Mononuclear cell (primary cell): ENCODE data around the gene CLMP. TPM values are rescaled to one million over a fixed set of nuclear protein-coding genes. Genes with fewer than 3 reads are reported as not detected.
"Not testable (repeated sequence)": the region's sequence is repeated elsewhere in the genome, so short reads cannot be mapped to it uniquely, and the experiment has no call there.

ENCODE experiments used
- H3K27me3 ChIP-seq: 2 replicates; pipeline ENCODE4 v1.6.0; 2011; ENCODE audit warnings: low read length, control low read depth; ENCODE audit not compliant: insufficient read depth
- H3K4me1 ChIP-seq: 2 replicates; pipeline ENCODE4 v1.5.1; 2011; ENCODE audit warnings: mild to moderate bottlenecking, low read length, control low read depth; ENCODE audit not compliant: insufficient read depth
- H3K4me3 ChIP-seq: 2 replicates; pipeline ENCODE4 v1.5.1; 2011; ENCODE audit warnings: mild to moderate bottlenecking, low read length, moderate library complexity
- H3K9me3 ChIP-seq: 2 replicates; pipeline ENCODE4 v1.5.1; 2011; ENCODE audit warnings: low read depth, mild to moderate bottlenecking, control low read depth, low read length
- total RNA-seq: library from RNA; depleted of rRNA; stranded (reverse); fragments of >200 nt; gene quantifications from one replicate; pipeline ENCODE4 v1.2.3, GENCODE V29; 2012

CLMP gene
- total RNA-seq, 1 donor, result 0.10 TPM

DNA sequence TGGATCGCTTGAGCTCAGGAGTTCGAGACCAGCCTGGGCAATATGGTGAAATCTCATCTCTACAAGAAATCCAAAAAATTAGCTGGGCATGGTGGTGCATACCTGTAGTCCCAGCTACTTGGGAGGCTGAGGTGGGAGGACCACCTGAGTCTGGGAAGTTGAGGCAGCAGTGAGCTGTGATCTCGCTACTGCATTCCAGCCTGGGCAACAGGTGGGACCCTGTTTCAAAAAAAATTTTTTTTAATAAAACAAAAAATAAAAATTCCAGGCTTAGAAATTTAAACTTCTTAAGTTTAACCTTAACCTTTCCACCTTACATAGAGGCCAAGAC lies 21.2 kb downstream of the CLMP start:
- Histone ChIP-seq H3K4me3 (no peak overlapping the region), H3K27me3 (no peaks in the 10 kb centered on the region), H3K4me1 (no peaks in the 10 kb centered on the region), H3K9me3 (no peaks in the 10 kb centered on the region)

DNA sequence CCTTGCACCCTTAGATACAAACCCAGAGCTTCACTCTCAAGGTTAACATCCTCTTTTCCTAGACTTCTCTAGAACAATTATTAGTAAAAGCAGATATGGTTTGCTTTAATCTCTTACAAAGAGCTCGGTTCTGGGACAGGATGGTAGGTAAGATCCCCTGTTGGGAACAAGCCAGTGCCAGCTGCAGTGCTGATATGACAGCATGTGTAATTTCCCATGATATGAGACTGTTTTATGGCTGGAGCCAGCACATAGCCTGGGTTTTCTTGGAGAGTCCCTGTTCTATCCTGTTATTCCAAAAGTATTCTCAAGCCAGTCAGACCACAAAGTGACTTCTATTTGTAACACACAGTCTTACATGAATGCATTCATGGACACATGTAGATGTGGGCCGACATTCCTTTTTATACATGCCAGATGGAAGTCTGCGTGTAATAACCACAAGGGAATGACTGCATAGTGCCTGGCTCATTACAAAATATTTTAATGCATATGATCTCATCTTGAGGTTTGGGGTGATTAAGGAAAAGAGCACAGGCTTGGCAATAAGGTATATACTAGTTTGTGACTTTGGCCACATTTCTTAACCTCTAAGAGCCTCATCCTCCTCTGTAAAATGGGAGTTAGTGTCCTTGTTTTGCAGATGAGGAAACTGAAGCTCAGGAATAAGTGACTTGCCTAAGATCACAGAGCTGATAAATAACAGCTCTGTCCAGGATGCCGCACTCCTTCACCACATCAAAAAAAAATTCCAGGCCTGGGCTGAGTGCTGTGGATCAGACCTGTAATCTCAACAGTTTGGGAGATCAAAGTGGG lies 21.8 kb downstream of the CLMP start:
- H3K27me3 ChIP-seq, result no peaks in the 10 kb centered on the region
- no peaks in the 10 kb centered on the region for H3K9me3 ChIP-seq
- H3K4me3 ChIP-seq, result no peak overlapping the region
- no peaks in the 10 kb centered on the region for H3K4me1 ChIP-seq

DNA sequence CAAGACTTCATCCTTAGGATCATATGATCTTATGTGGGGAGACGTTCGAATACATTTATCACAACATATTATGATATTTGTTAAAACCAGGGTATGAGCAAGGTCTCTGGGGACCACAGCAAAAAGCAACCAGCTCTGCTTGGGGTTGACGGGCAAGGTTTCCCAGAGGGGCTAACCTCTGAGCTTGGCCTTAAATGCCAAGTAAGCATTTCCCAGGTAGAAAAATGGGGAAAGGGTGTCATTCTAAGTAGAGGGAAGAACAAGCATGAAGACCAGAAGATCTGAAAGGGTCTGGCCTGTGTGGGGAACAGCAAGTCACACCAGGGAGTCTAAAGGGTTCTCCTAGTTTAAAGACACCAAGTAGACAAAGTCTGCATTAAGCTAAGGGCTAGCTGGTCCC lies 24.1 kb downstream of the CLMP start:
- Histone ChIP-seq H3K4me1 (no peaks in the 10 kb centered on the region), H3K9me3 (no peaks in the 10 kb centered on the region), H3K27me3 (no peaks in the 10 kb centered on the region), H3K4me3 (no peak overlapping the region)

DNA sequence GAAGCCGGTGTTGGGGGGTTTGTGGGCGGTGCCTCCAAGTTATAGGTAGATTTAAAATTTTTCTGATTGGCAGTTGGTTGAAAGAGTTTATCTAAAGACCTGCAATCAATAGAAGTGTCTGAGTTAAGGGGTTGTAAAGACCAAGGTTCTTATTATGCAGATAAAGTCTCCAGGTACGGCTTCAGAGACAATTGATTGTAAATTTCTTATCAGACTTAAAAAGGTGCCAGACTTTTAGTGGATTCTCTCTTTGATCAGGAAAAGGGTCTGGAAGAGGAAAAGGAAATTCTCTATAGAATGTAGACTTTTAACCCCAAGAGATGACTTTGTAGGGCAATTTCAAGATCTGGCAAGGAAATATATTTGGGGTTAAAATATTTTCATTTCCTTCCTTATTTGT lies 25.2 kb downstream of the CLMP start:
- Histone ChIP-seq H3K9me3 (no peaks in the 10 kb centered on the region), H3K27me3 (no peaks in the 10 kb centered on the region), H3K4me3 (no peak overlapping the region)

DNA sequence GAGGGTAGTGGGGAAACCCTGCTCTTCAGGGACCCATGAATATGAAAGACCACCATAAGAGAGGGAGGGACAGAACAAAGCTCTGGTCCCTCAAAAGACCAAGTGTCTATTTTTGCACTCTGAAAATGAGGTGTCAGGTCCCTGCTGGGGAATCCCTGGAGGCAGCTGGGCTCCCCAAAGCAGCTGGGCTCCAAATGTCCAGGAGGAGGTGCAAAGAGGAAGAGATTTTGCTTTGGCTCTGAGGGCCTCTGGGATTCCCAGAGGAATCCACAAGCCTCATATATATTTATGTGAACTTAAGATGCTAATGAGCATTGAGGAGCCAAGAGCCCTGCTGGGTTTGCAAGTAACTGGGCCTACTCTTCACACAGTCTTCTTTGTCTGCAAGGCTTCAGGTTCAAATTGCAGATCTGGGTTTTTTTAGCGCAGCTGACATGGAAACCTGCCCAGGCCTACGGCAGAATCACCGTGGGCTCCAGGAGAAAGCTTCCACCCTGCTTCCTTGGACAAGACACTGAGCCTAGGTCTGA lies 26.0 kb downstream of the CLMP start:
- H3K4me1 ChIP-seq, result no peaks in the 10 kb centered on the region
- no peak overlapping the region for H3K4me3 ChIP-seq
- H3K27me3 ChIP-seq, result no peaks in the 10 kb centered on the region
- H3K9me3 ChIP-seq, result no peaks in the 10 kb centered on the region

More for the DNA sequence above, 25.2 kb downstream of the CLMP start:
- no peaks in the 10 kb centered on the region for H3K4me1 ChIP-seq

DNA sequence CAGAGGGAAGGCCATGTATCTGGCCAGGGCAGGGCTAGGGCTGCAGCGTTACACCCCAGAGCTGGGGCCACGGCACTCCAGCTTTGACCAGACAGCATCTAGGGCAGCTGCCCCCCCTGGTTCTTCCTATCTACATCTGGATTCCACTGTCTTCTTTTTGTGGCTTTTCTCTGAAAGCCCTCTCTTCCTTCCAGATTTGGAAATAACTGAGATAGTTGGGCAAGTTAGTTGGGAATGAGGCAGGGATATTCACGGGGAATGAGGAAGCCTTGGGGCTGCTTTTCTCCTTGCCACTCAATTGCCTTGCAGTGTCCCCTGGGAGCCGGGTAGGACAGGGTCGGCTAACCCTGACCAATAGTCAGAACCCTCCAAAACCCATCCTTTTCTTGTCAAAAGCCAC lies 26.8 kb downstream of the CLMP start:
- Histone ChIP-seq H3K4me3 (no peak overlapping the region), H3K4me1 (no peaks in the 10 kb centered on the region), H3K9me3 (no peaks in the 10 kb centered on the region), H3K27me3 (no peaks in the 10 kb centered on the region)

DNA sequence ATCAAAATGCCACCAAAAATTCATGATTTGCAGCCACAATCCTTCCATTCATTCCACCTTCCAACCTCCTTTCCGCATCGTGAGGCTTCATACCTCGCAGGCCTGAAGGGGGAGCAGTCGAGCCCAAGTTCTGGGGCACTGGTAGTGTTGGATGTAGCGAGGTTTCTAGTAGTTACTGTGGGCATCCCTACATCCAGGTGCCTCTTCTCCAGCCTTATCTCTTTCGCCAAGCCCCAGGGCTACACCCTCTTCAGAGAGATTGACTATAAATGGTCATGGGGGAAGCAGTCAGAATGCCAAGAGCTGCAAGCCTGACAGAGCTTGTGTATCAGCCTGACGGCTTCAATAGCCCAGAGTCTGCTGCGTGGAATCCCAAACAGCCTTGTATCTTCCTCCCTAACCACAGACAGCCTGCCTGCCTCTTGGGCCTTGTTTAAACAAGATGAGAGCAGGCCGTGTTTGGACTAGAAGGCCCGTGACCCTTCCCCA lies 28.9 kb downstream of the CLMP start:
- Histone ChIP-seq H3K27me3 (no peaks in the 10 kb centered on the region), H3K4me3 (no peak overlapping the region), H3K4me1 (no peaks in the 10 kb centered on the region), H3K9me3 (no peaks in the 10 kb centered on the region)

DNA sequence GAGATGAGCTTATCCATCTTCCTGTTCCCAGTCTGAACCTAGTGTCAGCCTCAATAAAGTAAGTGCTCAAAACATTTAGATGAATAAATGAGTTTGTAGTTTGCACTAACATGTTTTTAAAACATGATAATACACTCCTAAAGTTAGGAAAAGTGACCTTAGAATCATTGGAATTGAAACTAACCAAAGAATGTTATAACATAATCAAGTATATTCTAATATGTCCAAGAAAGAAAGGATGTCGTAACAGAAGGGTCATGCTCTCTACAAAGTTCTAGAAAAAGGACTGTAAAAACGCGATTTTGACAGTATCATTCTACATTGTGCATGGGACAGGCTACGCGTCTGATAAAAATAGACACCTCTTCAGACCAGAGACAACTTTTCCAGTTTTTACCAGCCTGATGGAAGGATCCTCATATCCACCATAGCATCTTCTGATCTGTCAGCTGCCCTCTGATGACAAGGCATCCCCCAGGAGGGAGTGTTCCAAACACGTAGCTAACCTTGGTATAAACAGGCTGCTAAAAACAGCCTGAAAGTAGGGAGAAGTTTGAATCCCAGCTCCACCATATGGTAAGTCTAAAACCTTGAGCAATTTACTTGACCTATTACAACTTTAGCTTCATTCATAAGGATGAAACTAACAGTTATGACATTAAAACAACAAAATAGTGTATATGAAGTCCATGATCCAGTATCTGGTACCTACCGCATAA lies 30.2 kb downstream of the CLMP start:
- Histone ChIP-seq H3K9me3 (no peaks in the 10 kb centered on the region), H3K4me3 (no peak overlapping the region), H3K4me1 (no peaks in the 10 kb centered on the region), H3K27me3 (no peaks in the 10 kb centered on the region)

DNA sequence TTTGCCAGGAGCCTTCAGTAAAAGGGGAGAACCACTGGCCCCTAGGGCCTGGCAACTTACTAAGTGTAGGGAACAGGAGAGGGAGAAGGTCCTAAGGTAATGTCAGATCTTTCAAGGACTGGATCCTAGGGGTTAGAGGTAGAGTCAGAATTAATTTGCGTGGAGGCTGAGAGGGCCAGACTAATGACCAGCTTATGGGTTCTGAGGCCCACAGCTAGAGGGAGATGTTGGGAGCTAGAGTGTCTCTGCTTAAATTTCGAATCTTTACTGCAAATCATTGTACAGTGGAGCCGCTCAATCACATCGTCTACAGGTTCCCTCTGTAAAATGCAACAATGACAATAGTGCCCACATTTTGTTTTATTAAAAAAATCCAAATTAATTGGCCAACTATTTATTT lies 31.4 kb downstream of the CLMP start:
- H3K9me3 ChIP-seq, result no peaks in the 10 kb centered on the region
- H3K27me3 ChIP-seq, result no peaks in the 10 kb centered on the region
- no peaks in the 10 kb centered on the region for H3K4me1 ChIP-seq
- H3K4me3 ChIP-seq, result no peak overlapping the region

DNA sequence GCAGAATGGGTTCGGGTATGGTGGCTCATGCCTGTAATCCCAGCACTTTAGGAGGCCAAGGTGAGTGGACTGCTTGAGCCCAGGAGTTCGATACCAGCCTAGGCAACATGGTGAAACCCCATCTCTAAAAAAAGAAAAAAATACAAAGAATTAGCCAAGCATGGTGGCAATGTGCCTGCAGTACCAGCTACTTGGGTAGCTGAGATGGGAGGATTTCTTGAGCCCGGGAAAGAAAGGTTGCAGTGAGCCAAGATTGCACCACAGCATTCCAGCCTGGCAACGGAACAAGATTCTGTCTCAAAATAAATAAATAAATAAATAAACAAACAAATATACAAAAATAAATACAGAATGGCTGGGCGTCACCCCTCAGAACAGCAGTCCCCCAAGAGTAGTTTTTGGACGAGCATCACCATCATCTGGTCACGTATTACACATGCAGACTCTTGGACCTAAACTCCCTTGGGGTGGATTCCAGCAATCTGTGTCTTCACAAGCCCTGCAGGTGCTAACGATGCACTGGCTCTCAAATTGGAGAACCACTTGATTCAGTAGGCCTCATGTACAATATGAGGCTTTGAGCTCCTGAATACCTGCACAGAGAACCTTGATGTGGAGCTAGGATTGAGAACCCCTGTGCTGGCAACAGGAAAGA lies 33.5 kb downstream of the CLMP start:
- no peak overlapping the region for H3K4me3 ChIP-seq
- no peaks in the 10 kb centered on the region for H3K4me1 ChIP-seq
- H3K27me3 ChIP-seq, result no peaks in the 10 kb centered on the region
- H3K9me3 ChIP-seq, result no peaks in the 10 kb centered on the region

DNA sequence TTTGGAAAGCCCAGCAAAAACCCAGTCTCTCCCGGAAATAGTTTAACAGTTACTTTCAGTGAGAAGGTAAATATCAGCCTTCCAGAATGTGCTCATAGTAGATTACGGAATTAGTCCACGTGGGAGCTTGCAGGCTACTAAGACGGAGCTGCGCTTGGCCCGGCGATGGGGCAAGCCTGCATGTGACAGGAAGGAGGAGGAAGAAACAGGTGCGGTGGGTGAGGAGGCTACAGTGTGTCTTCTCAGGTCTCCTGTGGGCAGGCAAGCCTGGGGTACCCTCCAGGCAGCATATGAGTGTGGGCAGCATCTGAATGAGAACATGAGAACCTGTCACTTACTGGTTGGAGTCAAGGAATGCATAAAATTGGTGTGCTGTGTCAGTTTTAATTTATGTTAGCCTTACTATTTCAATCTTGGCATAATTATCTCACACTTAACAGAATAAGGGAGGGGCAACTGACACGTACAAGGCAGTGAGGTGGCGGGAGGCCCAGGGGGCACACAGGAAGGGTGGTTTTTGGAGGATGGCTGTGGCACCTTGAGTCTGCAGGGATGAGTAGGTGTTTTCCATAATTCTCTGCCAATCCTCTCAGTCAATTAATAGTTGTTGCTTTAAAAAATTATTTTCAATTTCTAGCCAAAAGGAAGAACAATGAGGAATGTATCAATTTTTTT lies 35.7 kb downstream of the CLMP start:
- Histone ChIP-seq H3K9me3 (no peaks in the 10 kb centered on the region), H3K4me3 (no peak overlapping the region), H3K4me1 (no peaks in the 10 kb centered on the region), H3K27me3 (no peaks in the 10 kb centered on the region)

DNA sequence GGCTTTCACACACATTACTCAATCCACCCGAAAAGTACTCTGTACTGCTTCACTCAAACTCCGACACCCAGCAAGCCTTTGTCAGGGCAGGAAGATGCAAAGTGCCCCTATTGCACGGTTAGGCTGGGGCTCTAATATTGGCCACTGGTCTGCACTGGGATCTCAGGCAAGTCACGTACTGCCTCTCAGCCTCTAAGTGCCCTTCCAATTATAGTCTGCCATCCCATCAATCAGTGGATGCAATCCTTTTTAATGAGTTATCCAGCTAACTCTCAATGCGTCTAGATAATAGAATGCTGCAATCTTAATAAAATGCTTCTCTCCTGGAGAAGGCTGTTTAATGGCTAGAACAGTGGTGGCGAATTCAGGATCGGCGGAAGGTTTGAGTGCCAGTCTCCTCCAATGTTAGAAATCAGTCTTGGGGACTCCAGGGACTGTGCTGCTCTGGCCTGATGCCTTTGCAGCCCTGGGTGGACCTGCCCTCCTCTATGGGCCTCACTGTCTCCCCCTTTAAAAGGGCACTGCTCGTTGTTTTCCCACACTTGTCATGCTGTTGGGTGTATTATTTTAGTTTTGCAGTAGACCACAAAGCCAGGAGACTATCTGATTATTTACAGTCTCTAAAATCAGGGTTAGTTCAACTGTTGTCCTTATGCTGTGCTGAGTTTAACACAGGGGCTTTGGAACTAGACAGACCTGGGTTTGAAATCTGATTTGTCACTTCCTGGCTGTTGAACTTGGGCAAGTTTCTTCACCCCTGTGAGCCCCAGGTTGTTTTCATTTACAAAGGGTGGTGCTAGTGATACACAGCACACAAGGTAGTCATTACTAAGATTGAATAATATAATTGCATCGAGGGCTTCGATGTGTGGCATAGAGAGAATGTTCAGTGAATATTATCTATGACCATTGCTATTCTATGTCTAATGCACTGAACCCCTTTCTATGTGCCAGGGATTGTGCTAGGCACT lies 36.7 kb downstream of the CLMP start:
- Histone ChIP-seq H3K27me3 (no peaks in the 10 kb centered on the region), H3K4me3 (no peak overlapping the region), H3K4me1 (no peaks in the 10 kb centered on the region), H3K9me3 (no peaks in the 10 kb centered on the region)

DNA sequence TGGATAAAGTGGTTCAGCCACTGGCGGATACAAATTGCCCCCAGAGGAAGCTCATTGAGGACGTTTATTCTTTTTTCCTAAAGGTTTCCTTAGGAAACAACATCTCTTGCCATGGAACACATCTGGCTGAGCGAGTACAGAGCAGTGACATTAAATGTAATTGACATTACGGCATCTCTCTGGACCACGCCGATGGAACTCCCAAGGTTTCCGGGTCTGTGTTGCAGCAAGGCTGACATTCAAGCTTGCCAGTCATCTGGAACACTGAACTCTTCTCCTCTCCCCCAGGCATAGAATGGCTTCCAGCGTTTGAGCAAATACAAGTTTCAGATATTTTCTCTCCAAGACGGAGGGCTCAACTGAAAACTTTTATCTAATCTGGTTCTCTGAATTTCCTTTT lies 42.1 kb downstream of the CLMP start:
- H3K27me3 ChIP-seq, result no peaks in the 10 kb centered on the region
- H3K4me3 ChIP-seq, result no peak overlapping the region
- H3K9me3 ChIP-seq, result no peaks in the 10 kb centered on the region
- no peaks in the 10 kb centered on the region for H3K4me1 ChIP-seq

DNA sequence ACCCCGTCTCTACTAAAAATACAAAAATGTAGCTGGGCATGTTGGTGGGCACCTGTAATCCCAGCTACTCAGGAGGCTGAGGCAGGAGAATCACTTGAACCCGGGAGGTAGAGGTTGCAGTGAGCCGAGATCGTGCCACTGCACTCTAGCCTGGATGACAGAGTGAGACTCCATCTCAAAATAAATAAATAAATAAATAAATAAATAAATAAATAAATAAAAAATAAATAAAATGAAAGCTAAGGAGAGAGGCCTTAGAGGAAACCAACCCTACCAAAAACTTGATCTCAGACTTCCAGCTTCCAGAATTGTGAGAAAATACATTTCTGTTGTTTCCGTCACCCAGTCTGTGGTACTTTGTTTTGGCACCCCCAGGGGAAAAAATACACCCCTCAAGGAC lies 42.7 kb downstream of the CLMP start:
- H3K4me1 ChIP-seq, H3K4me3 ChIP-seq, H3K9me3 ChIP-seq, H3K27me3 ChIP-seq: not testable (repeated sequence)
